Measurements from ENCODE around the gene PCK1.

DNA sequence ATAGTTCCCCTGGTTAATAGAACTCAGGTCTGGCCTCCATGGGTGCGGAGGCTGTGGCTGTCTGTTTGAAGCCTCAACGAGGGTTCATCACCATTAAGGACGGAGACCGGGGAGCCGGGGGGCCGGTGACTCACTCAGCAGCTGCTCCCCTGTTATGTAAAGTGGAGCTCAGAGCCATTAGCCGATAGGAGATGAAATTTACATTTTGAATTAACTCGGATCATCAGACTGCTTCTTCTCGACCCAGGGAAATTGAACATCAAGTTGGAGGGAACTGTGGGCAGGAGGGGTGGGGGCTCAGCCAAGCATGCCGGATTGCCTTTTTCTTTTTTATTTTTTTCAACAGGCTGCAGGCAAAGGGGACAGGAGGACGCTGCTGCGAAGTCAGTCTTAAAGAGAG is 12.3 kb downstream of the PCK1 start:
- TF ChIP-seq, protein P1, sequence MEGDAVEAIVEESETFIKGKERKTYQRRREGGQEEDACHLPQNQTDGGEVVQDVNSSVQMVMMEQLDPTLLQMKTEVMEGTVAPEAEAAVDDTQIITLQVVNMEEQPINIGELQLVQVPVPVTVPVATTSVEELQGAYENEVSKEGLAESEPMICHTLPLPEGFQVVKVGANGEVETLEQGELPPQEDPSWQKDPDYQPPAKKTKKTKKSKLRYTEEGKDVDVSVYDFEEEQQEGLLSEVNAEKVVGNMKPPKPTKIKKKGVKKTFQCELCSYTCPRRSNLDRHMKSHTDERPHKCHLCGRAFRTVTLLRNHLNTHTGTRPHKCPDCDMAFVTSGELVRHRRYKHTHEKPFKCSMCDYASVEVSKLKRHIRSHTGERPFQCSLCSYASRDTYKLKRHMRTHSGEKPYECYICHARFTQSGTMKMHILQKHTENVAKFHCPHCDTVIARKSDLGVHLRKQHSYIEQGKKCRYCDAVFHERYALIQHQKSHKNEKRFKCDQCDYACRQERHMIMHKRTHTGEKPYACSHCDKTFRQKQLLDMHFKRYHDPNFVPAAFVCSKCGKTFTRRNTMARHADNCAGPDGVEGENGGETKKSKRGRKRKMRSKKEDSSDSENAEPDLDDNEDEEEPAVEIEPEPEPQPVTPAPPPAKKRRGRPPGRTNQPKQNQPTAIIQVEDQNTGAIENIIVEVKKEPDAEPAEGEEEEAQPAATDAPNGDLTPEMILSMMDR (IDR thresholded peaks at IDR 0.05), result no peak
- TF ChIP-seq EP300 (IDR thresholded peaks at IDR 0.05), result no peak

All from ovary (tissue), 3 donors.